Lung (tissue), 12 donors: ENCODE measurements around the gene SNX33. TPM values are rescaled to one million over a fixed set of nuclear protein-coding genes. Genes with fewer than 3 reads are reported as not detected.

Experiments
- ATAC-seq: fragments of 200-7000 bp; cut with Tn5 transposase; one replicate; pipeline ENCODE4 v1.9.1; 2020; ENCODE audit warnings: moderate number of reproducible peaks; ENCODE audit not compliant: insufficient read depth, low FRiP score
- DNase-seq, 3 donors: peaks; one replicate each; pipeline ENCODE4 v3.0.0-alpha.2; 2013 to 2017
- H3K27ac ChIP-seq, 2 donors: one replicate each; pipeline ENCODE4 v1.5.1; 2013; ENCODE audit warnings: mild to moderate bottlenecking in 2 of 2, moderate library complexity in 2 of 2, control low read depth in 1 of 2, inconsistent platforms in 1 of 2, low read depth in 1 of 2, low read length in 1 of 2
- H3K27me3 ChIP-seq, 3 donors: one replicate each; pipeline ENCODE4 v1.5.1; 2013; ENCODE audit warnings: low read length in 2 of 3; ENCODE audit not compliant: control insufficient read depth in 3 of 3, insufficient read depth in 3 of 3
- H3K36me3 ChIP-seq, 4 donors: one replicate each; pipeline ENCODE4 v1.5.1; 2013; ENCODE audit warnings: low read length in 4 of 4, mild to moderate bottlenecking in 1 of 4, moderate library complexity in 1 of 4; ENCODE audit not compliant: control insufficient read depth in 4 of 4, insufficient read depth in 4 of 4
- H3K4me1 ChIP-seq, 5 donors: one replicate each; pipeline ENCODE4 v1.5.1; 2013; ENCODE audit warnings: low read length in 5 of 5, mild to moderate bottlenecking in 2 of 5, moderate library complexity in 1 of 5; ENCODE audit not compliant: control insufficient read depth in 5 of 5, insufficient read depth in 5 of 5
- H3K4me3 ChIP-seq: one replicate; pipeline ENCODE4 v1.5.1; 2013; ENCODE audit warnings: mild to moderate bottlenecking, control low read depth, moderate library complexity
- H3K9ac ChIP-seq, 2 donors: one replicate each; pipeline ENCODE4 v1.5.1; 2013; ENCODE audit warnings: low read length in 2 of 2, control low read depth in 1 of 2; ENCODE audit not compliant: insufficient read depth in 1 of 2
- H3K9me3 ChIP-seq, 4 donors: one replicate each; pipeline ENCODE4 v1.5.1; 2013; ENCODE audit warnings: low read length in 3 of 4, mild to moderate bottlenecking in 1 of 4, moderate library complexity in 1 of 4; ENCODE audit not compliant: control insufficient read depth in 4 of 4, insufficient read depth in 3 of 4
- WGBS, 2 donors: extraction: QIAGEN DNeasy Blood & Tissue Kit; methylation state at CpG; one replicate each; pipeline ENCODE4 v1.1.7; 2013; 5-methylcytosine and 5-hydroxymethylcytosine counted together
- polyA plus RNA-seq, 2 donors: library from polyadenylated mRNA; stranded (reverse); fragments of 200-250 nt; gene quantifications; one replicate each; pipeline ENCODE4 v1.2.1, GENCODE V29; 2013
- total RNA-seq, 2 donors: library from RNA; depleted of rRNA in 1 of 2; stranded (reverse); fragments of >200 nt in 1 of 2; gene quantifications; one replicate each; pipeline ENCODE4 v1.2.1, GENCODE V29; 2014 to 2021
- TF ChIP-seq, protein P1 (sequence below): IDR thresholded peaks from 2 replicates; pipeline ENCODE4 v1.5.1; 2012; ENCODE audit warnings: mild to moderate bottlenecking; ENCODE audit errors: control extremely low read depth, extremely low read depth
- donor health status: control.
- donor health status: control.
- donor health status: Bipolar disorder and iron deficiency.
- donor health status: healthy.
- donor health status: DM: yes; HTN: yes; CAD: no.

The SNX33 gene
- total and polyA plus RNA-seq, 4 donors, result 13.6 to 23.5 (median 18.0) TPM

DNA sequence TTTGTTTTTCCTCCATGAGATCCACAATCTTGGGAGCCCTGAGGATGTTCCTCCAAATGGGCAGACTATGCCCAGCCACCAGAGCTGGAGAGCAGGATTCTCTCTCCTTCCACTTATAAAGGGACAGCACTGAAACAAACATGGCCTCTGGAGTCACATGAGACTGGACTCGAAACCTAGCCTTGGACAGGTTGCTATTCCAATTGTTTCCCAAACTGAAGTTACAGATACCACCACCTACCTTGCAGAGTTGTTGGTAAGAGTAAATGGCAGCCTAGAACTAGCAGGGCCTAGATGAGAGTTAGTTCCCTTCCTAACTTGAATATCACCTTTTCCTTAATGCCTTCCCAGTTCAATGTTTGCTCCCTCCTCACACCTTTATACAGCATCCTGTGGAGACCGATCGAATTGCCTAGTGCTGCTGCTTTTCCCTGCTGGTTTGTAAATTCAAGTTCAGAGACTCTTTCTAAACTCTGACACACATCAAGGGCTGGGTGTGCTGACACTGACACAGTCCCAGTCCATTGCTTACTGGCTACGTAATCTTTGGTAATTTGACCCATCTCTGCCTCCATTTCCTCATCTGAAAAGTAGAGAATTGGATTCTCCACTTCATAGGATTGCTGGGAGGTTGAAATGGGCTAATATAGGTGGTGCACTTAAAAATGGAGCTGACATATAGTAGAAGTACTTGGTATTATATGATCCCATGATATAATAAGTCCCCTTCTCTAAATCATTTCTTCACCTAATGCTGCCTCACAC is 10.3 kb upstream of the SNX33 start:
- ATAC-seq (no peak), DNase-seq (no peak)
- H3K9me3 ChIP-seq, result no peaks in the 10 kb centered on the region
- no peak overlapping the region for H3K4me3 ChIP-seq
- peak overlapping the region in 1 of 2 donors; percentile 66 for H3K9ac ChIP-seq
- H3K36me3 ChIP-seq, result peaks cover 0 to 5% (median 2%) of the 10 kb centered on the region in 4 donors
- H3K27me3 ChIP-seq, result no peaks in the 10 kb centered on the region
- TF ChIP-seq, protein P1, sequence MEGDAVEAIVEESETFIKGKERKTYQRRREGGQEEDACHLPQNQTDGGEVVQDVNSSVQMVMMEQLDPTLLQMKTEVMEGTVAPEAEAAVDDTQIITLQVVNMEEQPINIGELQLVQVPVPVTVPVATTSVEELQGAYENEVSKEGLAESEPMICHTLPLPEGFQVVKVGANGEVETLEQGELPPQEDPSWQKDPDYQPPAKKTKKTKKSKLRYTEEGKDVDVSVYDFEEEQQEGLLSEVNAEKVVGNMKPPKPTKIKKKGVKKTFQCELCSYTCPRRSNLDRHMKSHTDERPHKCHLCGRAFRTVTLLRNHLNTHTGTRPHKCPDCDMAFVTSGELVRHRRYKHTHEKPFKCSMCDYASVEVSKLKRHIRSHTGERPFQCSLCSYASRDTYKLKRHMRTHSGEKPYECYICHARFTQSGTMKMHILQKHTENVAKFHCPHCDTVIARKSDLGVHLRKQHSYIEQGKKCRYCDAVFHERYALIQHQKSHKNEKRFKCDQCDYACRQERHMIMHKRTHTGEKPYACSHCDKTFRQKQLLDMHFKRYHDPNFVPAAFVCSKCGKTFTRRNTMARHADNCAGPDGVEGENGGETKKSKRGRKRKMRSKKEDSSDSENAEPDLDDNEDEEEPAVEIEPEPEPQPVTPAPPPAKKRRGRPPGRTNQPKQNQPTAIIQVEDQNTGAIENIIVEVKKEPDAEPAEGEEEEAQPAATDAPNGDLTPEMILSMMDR, result no peak
- peak overlapping the region in 1 of 2 donors; percentile 73 for H3K27ac ChIP-seq
- 57 to 68% methylated on average over 4 of the region's 4 CpGs for WGBS, 2 donors
- H3K4me1 ChIP-seq, result peaks cover 3 to 28% (median 10%) of the 10 kb centered on the region in 5 donors

- DNase-seq (peak in 1 of 3 donors; percentile 18), ATAC-seq (no peak)
- H3K9me3 ChIP-seq, result no peaks in the 10 kb centered on the region
- 1% methylated on average over 16 of the region's 16 CpGs for WGBS, 2 donors
- no peaks in the 10 kb centered on the region for H3K27me3 ChIP-seq
- TF ChIP-seq, protein P1, result no peak
- H3K27ac ChIP-seq, result peak overlapping the region; percentile 84 to 98
- peak overlapping the region; percentile 92 for H3K4me3 ChIP-seq
- H3K36me3 ChIP-seq, result peaks cover 0 to 5% (median 2%) of the 10 kb centered on the region in 4 donors
- peak overlapping the region; percentile 30 to 90 for H3K9ac ChIP-seq
- peaks cover 3 to 28% (median 10%) of the 10 kb centered on the region in 5 donors for H3K4me1 ChIP-seq
Observed at GRCh38 chr15:75639191-75639708, 8.5 kb upstream of the SNX33 start.

DNA sequence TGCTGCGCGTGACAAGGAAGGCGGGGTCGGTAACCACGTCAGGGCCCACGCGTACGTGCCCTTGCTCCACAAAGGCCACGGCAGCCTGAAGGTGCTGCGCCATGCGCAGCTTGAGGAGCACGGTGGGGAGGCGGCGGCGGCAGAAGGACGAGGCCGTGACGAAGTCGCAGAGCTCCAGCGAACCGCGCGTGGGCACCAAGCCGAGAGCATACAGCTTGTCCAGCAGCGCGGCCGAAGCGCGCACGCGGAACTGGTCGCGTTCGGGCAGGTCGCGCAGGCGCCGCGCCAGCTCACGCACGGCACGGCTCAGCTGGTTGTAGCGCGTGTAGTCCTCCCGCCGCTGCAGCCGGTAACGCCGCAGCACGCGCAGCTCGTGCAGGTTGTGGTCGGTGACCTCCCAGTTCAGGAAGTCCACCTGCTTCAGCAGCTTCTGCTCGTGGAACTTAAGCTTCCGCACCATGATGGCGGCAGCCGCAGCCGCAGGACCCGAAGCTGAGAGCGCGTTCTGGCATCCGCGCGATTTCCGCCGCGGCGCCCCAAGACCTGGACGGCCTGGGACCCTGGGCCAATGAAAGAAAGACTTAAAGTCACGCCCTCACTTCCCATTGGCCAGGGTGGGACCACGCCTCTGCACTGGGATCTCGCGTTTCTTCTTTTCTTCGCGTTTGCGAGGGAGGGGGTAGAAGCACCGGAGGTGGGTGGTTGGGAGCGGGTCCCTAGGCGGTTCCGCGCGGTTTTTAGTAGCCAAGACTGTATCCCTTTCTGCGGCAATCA is 7.8 kb upstream of the SNX33 start, which contains the start of gene IMP3:
Gene IMP3 (minus strand): TSS at position 516 of the 774 bp plus-strand sequence. CDS start 56 bp downstream, at position 460.
- WGBS, 2 donors, result 0% methylated on average over 80 to 83 of the region's 83 CpGs
- peak; percentile 98 for ATAC-seq

More for the DNA sequence above, 7.8 kb upstream of the SNX33 start, which contains the start of gene IMP3:
- Histone ChIP-seq H3K9ac (peak within 1 kb of the TSS; percentile 69 to 90), H3K36me3 (peaks cover 0 to 5% (median 2%) of the 10 kb centered on the region in 4 donors), H3K4me1 (peaks cover 3 to 28% (median 10%) of the 10 kb centered on the region in 5 donors), H3K9me3 (no peaks in the 10 kb centered on the region), H3K27ac (peak within 1 kb of the TSS; percentile 97 to 98), H3K4me3 (peak within 1 kb of the TSS; percentile 92), H3K27me3 (no peaks in the 10 kb centered on the region)
- DNase-seq, result peak; percentile 96 to 99 (median 99)
- TF ChIP-seq, protein P1, result no peak
